Erythroblast (primary cell): ENCODE measurements around the gene SPTBN1.

Source experiments
- DNase-seq, 2 experiments: peaks; one replicate each; lab custom pipeline; 2025; lab: John Stamatoyannopoulos, UW
- GATA1 ChIP-seq: IDR thresholded peaks from 2 replicates; pipeline ENCODE4 v1.6.1; 2011; ENCODE audit warnings: low read depth, mild to moderate bottlenecking, control low read depth, low read length, moderate library complexity
- POLR2A ChIP-seq: IDR thresholded peaks from 2 replicates; pipeline ENCODE4 v1.6.1; 2011; ENCODE audit warnings: mild to moderate bottlenecking, low read length

SPTBN1 gene

DNA sequence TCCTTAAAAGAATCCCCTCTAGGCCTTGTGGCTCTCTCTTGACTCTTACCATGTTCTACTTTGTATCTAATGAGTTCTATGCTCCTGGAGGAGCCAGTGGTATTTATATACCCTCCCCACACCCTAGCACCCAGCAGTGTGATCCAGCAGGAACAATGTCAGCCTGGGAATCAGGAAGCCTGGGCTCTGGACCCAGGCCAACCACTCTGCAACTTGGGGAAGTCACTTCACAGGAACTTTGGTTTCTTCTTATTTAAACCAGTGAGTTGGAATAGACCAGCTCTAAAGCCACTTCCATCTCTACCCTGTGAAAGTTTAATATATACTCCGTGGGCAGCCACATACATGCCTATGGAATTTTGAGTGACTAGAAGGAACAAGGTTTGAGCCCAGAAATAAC lies 11.6 kb upstream of the SPTBN1 start:
- no peak for DNase-seq
- TF ChIP-seq GATA1: no peak
- TF ChIP-seq POLR2A: no peak

- DNase-seq: no peak
- no peak for TF ChIP-seq POLR2A
- no peak for TF ChIP-seq GATA1
Measured at GRCh38 chr2:54446122-54446521, 10.0 kb upstream of the SPTBN1 start.

DNA sequence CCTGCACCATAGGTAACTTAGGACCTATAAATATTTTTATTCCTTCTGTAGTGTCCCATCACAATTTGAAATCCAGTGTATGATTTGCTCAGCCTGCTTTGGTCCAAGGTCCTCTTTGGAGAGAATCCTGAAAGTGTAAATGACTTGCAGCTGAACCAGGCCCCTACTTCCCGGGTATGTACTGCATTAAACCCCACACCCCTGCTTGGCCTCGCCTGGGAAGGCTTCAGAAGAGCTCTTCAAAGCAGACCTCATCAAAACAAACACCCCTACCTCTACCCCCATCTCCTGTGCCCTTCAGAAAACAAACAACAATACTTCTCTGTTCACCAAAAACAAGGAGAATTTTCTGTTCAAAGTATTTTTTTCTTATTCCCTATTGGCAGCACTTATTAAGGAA lies 9.5 kb upstream of the SPTBN1 start:
- no peak for TF ChIP-seq POLR2A
- no peak for TF ChIP-seq GATA1
- DNase-seq: no peak

DNA sequence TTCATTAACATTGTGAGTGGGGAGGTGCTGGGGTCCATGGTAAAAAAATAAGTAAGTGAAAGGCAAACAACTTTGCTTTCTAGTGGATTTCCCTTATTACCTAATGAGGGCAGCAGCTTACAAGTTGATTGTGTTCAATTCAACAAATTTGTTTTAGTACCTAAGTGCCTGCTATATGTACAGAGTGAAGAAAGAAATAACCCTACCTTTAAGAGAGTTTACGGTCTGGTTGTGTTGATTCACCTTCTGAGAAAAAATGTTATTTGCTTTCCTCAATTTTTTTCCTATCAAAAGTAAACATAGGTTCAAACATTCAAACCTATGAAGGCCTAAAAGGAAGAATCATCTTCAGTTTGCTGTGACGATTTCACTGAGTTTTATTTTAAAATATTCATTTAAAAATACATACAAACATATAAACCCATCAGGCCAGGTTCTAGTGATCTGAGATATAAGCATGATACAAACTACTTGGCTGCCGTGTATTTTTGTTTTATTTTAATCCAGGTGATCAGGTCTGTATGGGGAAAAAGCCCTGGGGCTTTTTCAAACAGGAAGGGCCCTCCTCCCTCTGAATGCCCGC lies 1.5 kb upstream of the SPTBN1 start:
- DNase-seq: no peak
- TF ChIP-seq POLR2A: no peak
- no peak for TF ChIP-seq GATA1

GRCh38 chr2:54455131-54455562 lies 980 bp upstream of the SPTBN1 start:
- DNase-seq: no peak
- TF ChIP-seq POLR2A (no peak), GATA1 (no peak)

- no peak for TF ChIP-seq GATA1
- DNase-seq: no peak
Measured at GRCh38 chr2:54456362-54456611, 160 bp downstream of the SPTBN1 start.

DNA sequence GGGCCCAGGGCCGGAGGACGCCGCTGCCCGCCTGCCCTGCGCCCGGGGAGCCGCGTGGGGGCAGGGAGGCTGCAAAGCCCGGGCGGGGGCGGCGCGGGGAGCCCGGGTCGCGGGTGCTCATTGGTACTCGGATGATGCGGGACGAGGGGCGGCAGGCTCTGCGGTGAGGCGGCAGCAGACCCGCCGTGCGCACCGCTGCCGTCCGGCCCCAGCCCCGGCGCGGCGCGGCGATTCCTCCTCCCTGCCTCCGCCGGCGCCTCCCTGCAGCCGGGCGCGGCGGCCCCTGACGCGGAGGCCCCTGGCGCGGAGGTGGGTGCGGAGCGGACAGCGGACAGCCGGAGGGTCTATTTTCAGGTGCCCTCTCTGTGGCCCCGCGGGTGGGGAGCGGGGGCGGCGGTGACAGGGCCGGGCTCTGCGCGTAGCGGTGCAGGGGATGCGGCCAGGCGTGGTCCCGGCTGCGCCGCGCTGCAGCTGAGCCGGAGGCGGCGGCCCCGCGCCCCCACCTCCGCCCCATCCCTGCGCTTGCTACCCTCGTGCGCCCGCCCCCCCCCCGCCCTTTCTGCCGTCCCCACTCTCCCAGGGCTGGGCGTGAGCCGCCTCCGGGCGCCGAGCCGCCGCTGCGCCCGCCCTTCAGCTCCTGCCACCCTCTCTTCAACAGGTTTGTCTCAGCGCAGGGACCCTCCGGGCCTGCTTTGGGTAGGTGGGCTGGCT lies 640 bp downstream of the SPTBN1 start:
- no peak for TF ChIP-seq GATA1
- TF ChIP-seq POLR2A: no peak
- DNase-seq: peak; percentile 4 to 5

GRCh38 chr2:54457323-54458023 lies 1.3 kb downstream of the SPTBN1 start:
- no peak for DNase-seq
- TF ChIP-seq GATA1 (no peak), POLR2A (no peak)

DNA sequence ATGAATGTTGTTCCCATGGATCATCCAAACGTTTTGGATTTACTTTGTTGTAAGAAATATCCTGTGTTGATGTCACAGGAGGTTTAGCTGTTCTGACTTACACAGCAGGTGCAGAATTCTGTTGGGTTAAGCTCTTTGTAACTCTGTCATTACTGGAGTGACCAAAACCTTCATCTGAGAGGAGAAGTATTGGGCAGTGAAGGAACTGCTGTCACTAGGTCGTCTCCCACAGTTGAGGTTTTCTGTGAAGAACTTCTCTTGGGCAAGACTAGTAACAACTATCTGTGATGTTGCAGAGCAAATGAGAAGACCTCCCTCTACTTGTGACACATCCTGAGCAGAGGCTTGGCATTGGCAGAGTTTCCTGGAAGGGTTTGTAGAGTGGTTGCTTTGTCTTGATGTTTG lies 2.9 kb downstream of the SPTBN1 start:
- DNase-seq: no peak
- TF ChIP-seq POLR2A (no peak), GATA1 (no peak)

DNA sequence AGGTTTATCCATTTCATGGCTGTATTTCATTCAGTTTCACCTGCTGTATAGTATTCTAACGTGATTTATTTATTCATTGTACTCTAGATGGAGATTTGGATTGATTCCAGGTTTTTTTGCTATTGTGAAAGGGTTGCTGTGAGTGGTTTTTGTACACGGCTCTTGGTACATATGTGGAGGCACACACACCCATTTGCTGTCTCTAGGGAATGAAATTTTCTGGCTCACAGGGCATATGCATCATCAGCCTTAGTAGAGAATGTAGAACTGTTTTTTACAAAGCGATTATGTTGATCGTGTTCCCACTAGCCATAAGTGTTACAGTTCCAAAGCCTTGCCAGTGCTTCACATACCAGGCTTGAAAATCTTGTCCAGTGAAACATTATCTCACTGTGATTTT lies 5.1 kb downstream of the SPTBN1 start:
- no peak for DNase-seq
- TF ChIP-seq POLR2A (no peak), GATA1 (no peak)

DNA sequence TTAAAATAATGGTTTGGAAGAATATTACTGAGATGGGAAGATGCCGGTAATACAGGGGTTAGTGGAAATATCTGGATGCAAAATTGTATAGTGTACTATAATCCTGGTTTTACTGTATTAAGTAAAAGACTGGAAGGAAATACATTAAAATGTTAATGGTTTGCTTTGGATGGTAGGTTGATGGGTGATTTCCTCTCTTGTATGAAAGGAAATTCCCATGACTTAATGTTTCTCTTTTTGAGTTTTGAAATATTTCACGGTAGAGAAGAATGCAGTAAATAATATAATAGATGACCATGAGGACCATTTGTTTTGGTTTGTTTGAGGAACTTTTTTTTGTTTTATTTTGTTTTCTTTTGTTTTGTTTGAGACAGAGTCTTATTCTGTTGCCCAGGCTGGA lies 8.2 kb downstream of the SPTBN1 start:
- no peak for TF ChIP-seq POLR2A
- TF ChIP-seq GATA1: no peak
- DNase-seq: no peak

DNA sequence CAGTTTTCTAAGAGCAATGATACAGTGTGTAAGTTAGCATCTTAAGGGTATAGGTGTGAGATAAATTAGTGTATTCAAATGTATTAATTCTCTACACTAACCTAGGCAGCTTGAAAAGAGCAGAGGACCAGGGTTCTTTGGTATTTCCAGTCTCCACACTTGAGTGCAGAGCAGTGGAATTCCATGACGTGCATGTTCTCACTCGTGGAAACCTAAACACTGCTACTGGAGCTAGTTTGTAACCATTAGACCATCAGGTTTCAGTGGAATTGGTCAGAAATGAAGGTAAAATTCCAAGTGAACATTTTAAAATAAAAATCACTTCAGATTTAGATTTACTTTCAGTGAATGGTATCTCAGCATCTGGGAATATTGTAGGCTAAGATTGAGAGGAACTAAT lies 9.0 kb downstream of the SPTBN1 start:
- TF ChIP-seq GATA1 (no peak), POLR2A (no peak)
- DNase-seq: no peak

- no peak for DNase-seq
- TF ChIP-seq GATA1: no peak
- no peak for TF ChIP-seq POLR2A
Measured at GRCh38 chr2:54466870-54467269, 10.7 kb downstream of the SPTBN1 start.

- TF ChIP-seq GATA1 (no peak), POLR2A (no peak)
- DNase-seq: no peak
Measured at GRCh38 chr2:54468673-54469072, 12.5 kb downstream of the SPTBN1 start.
